PFSK-1 (cell line): ENCODE results near the gene STRN4.

Source experiments
- FOXP2 ChIP-seq: optimal IDR thresholded peaks from 2 replicates; pipeline ENCODE3; 2011; ENCODE audit warnings: borderline replicate concordance, control low read depth, inconsistent platforms; ENCODE audit not compliant: insufficient read depth; ENCODE audit errors: extremely low read length, extremely low read depth
- POLR2AphosphoS5 ChIP-seq: IDR thresholded peaks from 2 replicates; pipeline ENCODE4 v1.6.1; 2012; ENCODE audit warnings: low read depth, mild to moderate bottlenecking, control low read depth, low read length, moderate library complexity
- REST ChIP-seq, 2 experiments: IDR thresholded peaks; 2 replicates each; pipeline versions ENCODE4 v1.6.1 to v1.8.0; 2011 to 2012; ENCODE audit warnings: low read depth in 2 of 2, low read length in 2 of 2, control low read depth in 1 of 2, inconsistent platforms in 1 of 2, mild to moderate bottlenecking in 1 of 2, moderate library complexity in 1 of 2; ENCODE audit not compliant: insufficient read depth in 1 of 2
- SIN3A ChIP-seq: IDR thresholded peaks from 2 replicates; pipeline ENCODE4 v1.6.1; 2012; ENCODE audit warnings: mild to moderate bottlenecking, low read length, moderate library complexity, borderline replicate concordance; ENCODE audit not compliant: insufficient read depth
- TAF1 ChIP-seq: IDR thresholded peaks from 2 replicates; pipeline ENCODE4 v1.6.1; 2012; ENCODE audit warnings: low read length, control low read depth, borderline replicate concordance; ENCODE audit not compliant: insufficient read depth

STRN4 gene

GRCh38 chr19:46692918-46693722, 53.1 kb downstream of the STRN4 start:
- TF ChIP-seq SIN3A (no peak), TAF1 (no peak), REST (IDR thresholded peaks at IDR 0.05; ENCODE audit: insufficient read depth in 1 of 2, low read depth in 2 of 2, low read length in 2 of 2) (no peak), POLR2AphosphoS5 (no peak), FOXP2 (no peak)

- TF ChIP-seq TAF1: no peak
Measured at GRCh38 chr19:46691948-46692347, 54.3 kb downstream of the STRN4 start.

GRCh38 chr19:46691104-46691503, 55.1 kb downstream of the STRN4 start:
- TF ChIP-seq REST (IDR thresholded peaks at IDR 0.05; ENCODE audit: insufficient read depth in 1 of 2, low read depth in 2 of 2, low read length in 2 of 2): no peak

GRCh38 chr19:46689358-46689757, 56.9 kb downstream of the STRN4 start:
- TF ChIP-seq FOXP2 (no peak), REST (IDR thresholded peaks at IDR 0.05; ENCODE audit: insufficient read depth in 1 of 2, low read depth in 2 of 2, low read length in 2 of 2) (no peak), TAF1 (no peak), SIN3A (no peak), POLR2AphosphoS5 (no peak)

- TF ChIP-seq REST (IDR thresholded peaks at IDR 0.05; ENCODE audit: insufficient read depth in 1 of 2, low read depth in 2 of 2, low read length in 2 of 2) (no peak), POLR2AphosphoS5 (no peak), SIN3A (no peak), FOXP2 (no peak), TAF1 (no peak)
Measured at GRCh38 chr19:46687438-46688145, 58.7 kb downstream of the STRN4 start.
